GM12875 (cell line): ENCODE measurements around the gene HMCN1.
A peak's percentile ranks its signal among the peaks of the same experiment; 100 is the strongest.

ENCODE experiments used
- H3K4me3 ChIP-seq: one replicate; pipeline ENCODE4 v1.5.1; 2011; ENCODE audit warnings: low read depth, low read length, control low read depth
- TF ChIP-seq, protein P1 (sequence below): IDR thresholded peaks from 2 replicates; pipeline ENCODE4 v1.5.1; 2011; ENCODE audit warnings: low read depth, mild to moderate bottlenecking, control low read depth, inconsistent platforms, low read length, moderate library complexity, borderline replicate concordance; ENCODE audit not compliant: insufficient read depth

HMCN1 gene

DNA sequence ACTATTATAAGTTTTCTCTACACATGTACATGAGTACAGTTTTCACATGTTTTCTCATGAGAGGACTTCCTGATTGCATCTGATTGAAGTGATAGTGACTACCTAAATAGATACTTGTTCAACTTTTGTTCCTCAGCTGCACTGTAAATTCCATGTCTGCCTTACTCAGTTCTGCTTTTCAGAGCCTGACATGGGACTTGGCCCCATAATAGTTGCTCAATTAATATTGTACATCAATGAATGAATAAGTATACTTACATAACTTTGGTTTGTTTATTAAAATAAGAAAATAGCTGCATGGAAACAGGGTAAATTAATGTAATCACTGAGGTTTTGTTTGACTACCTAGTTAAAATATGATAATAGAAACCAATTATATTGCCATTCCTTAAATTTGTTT, 78.7 kb downstream of the HMCN1 start:
- H3K4me3 ChIP-seq = no peak overlapping the region
- TF ChIP-seq, protein P1, sequence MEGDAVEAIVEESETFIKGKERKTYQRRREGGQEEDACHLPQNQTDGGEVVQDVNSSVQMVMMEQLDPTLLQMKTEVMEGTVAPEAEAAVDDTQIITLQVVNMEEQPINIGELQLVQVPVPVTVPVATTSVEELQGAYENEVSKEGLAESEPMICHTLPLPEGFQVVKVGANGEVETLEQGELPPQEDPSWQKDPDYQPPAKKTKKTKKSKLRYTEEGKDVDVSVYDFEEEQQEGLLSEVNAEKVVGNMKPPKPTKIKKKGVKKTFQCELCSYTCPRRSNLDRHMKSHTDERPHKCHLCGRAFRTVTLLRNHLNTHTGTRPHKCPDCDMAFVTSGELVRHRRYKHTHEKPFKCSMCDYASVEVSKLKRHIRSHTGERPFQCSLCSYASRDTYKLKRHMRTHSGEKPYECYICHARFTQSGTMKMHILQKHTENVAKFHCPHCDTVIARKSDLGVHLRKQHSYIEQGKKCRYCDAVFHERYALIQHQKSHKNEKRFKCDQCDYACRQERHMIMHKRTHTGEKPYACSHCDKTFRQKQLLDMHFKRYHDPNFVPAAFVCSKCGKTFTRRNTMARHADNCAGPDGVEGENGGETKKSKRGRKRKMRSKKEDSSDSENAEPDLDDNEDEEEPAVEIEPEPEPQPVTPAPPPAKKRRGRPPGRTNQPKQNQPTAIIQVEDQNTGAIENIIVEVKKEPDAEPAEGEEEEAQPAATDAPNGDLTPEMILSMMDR = no peak

DNA sequence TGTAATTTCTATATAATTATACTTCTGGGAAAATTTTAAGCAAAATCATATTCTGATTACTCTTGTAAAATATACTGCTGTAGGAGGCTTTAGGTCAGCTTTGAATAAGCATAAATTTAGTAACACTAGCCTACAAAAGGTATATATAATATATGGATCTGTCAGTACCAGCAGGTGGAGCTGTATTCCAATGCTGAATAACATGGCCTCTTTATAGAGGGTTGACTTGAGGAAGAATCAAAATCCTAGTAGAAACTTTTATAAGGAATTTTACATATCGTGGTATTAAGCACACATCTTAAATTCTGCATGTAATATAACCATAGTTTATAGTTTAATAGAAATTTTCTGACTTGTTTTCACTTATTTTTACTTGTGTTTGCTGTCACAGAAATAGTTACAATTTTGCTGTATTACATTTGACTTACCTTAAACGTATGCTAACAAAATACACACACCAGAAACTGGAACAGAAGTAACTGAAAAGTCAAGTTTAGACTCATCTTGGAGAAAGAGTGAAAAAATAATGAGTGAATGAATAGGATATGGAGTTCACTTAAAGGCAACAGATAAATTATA, 79.3 kb downstream of the HMCN1 start:
- TF ChIP-seq, protein P1 = peak; percentile 27; the same call in 1 of the 2 replicates
- no peak overlapping the region for H3K4me3 ChIP-seq

DNA sequence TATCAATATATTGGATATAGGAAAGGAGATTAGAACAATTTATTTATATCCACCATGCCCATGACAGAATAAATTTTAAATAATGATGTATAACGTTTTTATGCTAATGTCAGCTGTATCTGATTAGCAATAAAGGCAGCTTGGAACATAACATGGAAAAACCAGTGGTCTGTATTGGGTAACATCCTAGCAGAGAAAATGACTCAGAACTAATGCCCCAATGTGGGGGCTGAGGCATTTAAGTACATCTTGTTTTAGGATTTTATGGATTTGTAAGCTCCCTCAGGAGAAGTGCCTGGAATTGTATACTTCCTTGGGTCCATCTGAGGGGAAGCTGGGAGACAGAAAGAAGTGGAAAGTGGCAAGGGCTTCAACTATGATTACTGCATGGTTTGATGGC, 82.3 kb downstream of the HMCN1 start:
- TF ChIP-seq, protein P1 = no peak
- no peak overlapping the region for H3K4me3 ChIP-seq

DNA sequence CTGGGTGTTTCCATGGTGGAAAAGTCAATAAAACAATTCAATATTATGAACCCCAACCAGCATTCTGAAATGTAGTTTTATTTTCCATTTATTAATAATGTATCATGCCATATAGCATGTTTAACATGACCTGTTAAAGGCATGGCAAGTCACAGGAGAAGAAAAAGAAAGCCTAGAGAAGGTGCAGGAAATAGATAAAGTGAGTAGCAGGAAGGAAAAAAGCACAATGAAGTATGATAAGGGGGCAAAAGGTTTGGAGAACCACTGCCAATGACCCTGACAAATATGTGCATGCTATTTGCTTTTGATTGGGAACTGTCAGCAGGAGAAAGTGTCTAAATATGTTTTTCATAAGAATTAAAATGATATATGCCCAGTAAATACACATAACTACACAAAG, 85.6 kb downstream of the HMCN1 start:
- H3K4me3 ChIP-seq = no peak overlapping the region
- TF ChIP-seq, protein P1 = no peak

DNA sequence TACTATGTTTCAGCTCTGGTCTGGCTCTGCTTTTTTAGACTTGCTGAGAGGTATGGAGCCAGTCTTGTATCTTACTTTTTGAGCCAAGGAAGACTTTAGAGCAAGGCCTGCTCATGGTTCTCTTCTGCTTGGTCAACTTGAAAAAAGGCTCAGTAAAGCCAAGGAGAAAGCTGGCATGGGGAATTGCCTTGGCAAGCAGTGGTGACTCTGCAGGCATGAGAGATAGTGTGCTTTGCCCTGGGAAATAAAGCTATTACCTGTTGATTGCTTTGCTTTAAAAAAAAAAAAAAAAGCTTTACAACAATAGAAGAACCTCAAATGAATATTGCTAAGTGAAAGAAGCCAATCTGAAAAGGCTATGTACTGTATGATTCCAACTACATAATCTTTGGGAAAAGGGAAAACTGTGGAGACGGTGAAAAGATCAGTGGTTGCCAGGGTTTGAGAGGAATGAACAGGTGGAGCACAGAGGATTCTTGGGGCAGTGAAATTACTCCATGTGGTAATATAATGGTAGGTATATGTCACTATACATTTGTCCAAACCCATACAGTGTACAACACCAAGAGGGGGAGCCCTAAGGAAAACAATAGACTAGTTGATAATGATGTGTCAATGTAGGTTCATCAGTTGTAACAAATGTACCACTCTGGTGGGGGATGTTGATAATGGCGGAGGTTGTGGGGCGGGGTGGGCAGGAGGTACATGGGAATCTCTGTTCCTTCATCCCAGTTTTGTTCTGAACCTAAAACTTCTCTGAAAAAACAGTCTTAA, 87.6 kb downstream of the HMCN1 start:
- H3K4me3 ChIP-seq = no peak overlapping the region
- TF ChIP-seq, protein P1 = no peak

DNA sequence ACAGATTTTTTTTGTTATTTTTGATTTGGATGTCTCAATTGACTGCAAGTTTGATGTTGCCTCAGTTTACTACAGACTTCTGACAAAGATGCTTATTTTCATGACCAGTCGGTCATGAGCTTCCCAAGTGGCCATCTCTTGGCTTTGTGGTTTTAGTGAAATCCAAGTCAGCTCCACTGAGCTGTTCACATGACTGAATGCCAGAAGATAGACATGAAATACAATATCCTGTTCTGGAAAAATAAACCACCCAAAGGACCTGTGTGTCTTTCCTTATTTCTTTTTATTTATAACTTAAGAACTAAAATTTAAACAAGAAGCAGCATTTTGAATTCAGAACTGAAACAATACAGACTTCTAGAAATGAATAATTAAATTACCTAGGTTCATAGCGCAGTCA, 89.3 kb downstream of the HMCN1 start:
- H3K4me3 ChIP-seq = no peak overlapping the region
- TF ChIP-seq, protein P1 = no peak

DNA sequence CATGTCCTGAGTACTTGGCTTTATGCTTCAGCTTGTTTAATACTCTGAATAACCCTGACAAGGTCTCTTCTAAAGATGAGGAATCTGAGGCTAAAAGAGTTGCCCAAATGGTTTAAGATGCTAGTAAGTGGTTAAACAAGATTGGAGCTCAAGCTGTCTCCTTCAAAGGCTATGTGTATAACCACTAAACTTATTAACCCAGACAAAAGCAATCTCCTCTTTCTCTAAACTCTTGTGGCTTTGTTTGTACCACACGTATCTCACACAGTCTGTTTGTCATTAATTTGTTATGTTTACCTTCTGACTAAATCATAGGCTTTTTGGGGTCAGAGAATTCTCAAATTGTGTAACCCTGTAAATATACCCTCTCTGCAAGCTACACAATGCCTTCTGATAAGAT, 89.9 kb downstream of the HMCN1 start:
- TF ChIP-seq, protein P1 = no peak
- no peak overlapping the region for H3K4me3 ChIP-seq
